MCF 10A (cell line): ENCODE results near the gene KLF2. TPM values are rescaled to one million over a fixed set of nuclear protein-coding genes. Genes with fewer than 3 reads are reported as not detected.

ENCODE experiments used
- BruUV-seq: library from RNA; stranded (reverse); fragments of 400-500 nt; replicated peaks from 2 replicates; lab custom pipeline; 2021; lab: Mats Ljungman, UMichigan
- CTCF ChIA-PET: fragments of 300-600 bp; sonication (Branson Sonifier 250); formaldehyde crosslinking; extraction: SDS; loops from one replicate; lab custom pipeline; 2021; ENCODE audit warnings: antibody characterized with exemption, inconsistent platforms; lab: Yijun Ruan, JAX
- POLR2A ChIA-PET: fragments of 300-600, 350-650 bp; sonication (Branson Sonifier 250); formaldehyde crosslinking; extraction: SDS; loops from one replicate; lab custom pipeline; 2020; ENCODE audit warnings: antibody characterized with exemption, inconsistent platforms; lab: Yijun Ruan, JAX
- DNase-seq: peaks from one replicate; pipeline ENCODE4 v3.0.0-alpha.2; 2018; ENCODE audit not compliant: unreplicated experiment
- H3K27ac Mint-ChIP-seq: one replicate; pipeline ENCODE4 v1.8.0; 2022; ENCODE audit warnings: mild to moderate bottlenecking, low read depth, mixed read lengths; ENCODE audit not compliant: unreplicated experiment
- H3K27me3 Mint-ChIP-seq: one replicate; pipeline ENCODE4 v1.8.0; 2022; ENCODE audit warnings: mixed read lengths; ENCODE audit not compliant: insufficient read depth, unreplicated experiment
- H3K36me3 Mint-ChIP-seq: one replicate; pipeline ENCODE4 v1.8.0; 2022; ENCODE audit warnings: mild to moderate bottlenecking, moderate library complexity, mixed read lengths; ENCODE audit not compliant: insufficient read depth, unreplicated experiment
- H3K4me1 Mint-ChIP-seq: one replicate; pipeline ENCODE4 v1.8.0; 2022; ENCODE audit warnings: mixed read lengths; ENCODE audit not compliant: insufficient read depth, unreplicated experiment
- H3K4me3 Mint-ChIP-seq: one replicate; pipeline ENCODE4 v1.8.0; 2022; ENCODE audit warnings: mild to moderate bottlenecking, moderate library complexity, mixed read lengths; ENCODE audit not compliant: unreplicated experiment
- H3K9me3 Mint-ChIP-seq: one replicate; pipeline ENCODE4 v1.8.0; 2022; ENCODE audit warnings: mixed read lengths; ENCODE audit not compliant: unreplicated experiment
- intact Hi-C: fragments of 100-400 bp; cut with micrococcal nuclease; formaldehyde crosslinking; loops from 2 replicates; pipeline ENCODE4 v1.14.1; 2022
- total RNA-seq: library from RNA; stranded (reverse); gene quantifications from 2 replicates; pipeline ENCODE4 v1.2.3, GENCODE V29; 2022
- TF ChIP-seq, protein P1 (sequence below): fragments of 200-600 bp; IDR thresholded peaks from one replicate; pipeline ENCODE4 v1.8.0; 2022; ENCODE audit warnings: antibody characterized with exemption, mild to moderate bottlenecking; ENCODE audit not compliant: unreplicated experiment

KLF2 gene
- total RNA-seq, 1 experiment from 2014 or later: 3.8 TPM

DNA sequence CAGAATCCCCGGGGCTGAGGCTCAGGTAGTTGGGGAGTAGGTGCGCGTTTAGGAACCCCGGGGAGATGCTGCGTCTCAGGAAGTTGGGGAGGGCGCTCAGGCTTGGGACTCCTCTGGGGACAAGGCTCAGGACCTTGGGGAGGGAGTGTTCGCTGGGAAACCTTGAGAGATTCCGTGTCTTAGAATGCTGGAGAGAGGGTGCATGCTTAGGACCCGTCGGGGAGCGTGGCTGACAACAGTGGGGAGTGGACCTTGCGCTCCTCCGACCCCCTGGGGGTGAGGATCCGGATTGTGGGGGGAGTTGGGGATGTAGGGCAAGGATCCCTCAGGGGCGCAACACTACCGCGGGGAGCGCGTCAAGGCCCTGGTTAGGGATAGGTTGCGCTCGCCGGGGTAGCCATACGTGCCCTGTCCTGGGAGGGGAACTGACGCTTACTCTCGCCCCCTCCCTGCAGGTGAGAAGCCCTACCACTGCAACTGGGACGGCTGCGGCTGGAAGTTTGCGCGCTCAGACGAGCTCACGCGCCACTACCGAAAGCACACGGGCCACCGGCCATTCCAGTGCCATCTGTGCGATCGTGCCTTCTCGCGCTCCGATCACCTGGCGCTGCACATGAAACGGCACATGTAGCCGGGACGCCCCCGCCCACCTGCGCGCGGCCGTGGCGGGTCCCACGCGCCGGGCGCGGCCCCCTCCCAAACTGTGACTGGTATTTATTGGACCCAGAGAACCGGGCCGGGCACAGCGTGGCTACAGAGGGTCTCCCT, 2.0 kb downstream of the KLF2 start:
- ChIA-PET CTCF (no interaction called here), POLR2A (no interaction called here)

DNA sequence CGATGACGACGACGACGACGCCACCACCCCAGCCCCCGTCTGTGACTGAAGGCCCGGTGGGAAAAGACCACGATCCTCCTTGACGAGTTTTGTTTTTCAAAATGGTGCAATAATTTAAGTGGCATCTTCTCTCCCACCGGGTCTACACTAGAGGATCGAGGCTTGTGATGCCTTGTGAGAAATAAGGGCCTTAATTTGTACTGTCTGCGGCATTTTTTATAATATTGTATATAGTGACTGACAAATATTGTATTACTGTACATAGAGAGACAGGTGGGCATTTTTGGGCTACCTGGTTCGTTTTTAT, 2.5 kb downstream of the KLF2 start:
- no peak for DNase-seq
- POLR2A ChIA-PET: no interaction called here
- H3K27me3 Mint-ChIP-seq: no peaks in the 10 kb centered on the region
- no peak overlapping the region for H3K4me3 Mint-ChIP-seq
- TF ChIP-seq, protein P1, sequence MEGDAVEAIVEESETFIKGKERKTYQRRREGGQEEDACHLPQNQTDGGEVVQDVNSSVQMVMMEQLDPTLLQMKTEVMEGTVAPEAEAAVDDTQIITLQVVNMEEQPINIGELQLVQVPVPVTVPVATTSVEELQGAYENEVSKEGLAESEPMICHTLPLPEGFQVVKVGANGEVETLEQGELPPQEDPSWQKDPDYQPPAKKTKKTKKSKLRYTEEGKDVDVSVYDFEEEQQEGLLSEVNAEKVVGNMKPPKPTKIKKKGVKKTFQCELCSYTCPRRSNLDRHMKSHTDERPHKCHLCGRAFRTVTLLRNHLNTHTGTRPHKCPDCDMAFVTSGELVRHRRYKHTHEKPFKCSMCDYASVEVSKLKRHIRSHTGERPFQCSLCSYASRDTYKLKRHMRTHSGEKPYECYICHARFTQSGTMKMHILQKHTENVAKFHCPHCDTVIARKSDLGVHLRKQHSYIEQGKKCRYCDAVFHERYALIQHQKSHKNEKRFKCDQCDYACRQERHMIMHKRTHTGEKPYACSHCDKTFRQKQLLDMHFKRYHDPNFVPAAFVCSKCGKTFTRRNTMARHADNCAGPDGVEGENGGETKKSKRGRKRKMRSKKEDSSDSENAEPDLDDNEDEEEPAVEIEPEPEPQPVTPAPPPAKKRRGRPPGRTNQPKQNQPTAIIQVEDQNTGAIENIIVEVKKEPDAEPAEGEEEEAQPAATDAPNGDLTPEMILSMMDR: no peak
- no peaks in the 10 kb centered on the region for H3K4me1 Mint-ChIP-seq
- H3K36me3 Mint-ChIP-seq: no peaks in the 10 kb centered on the region
- intact Hi-C loops: no loop called here
- BruUV-seq: no TSS peak
- H3K9me3 Mint-ChIP-seq: no peaks in the 10 kb centered on the region
- CTCF ChIA-PET: no interaction called here
- no peak overlapping the region for H3K27ac Mint-ChIP-seq

More for the DNA sequence above, 2.0 kb downstream of the KLF2 start:
- Mint-ChIP-seq H3K9me3 (no peaks in the 10 kb centered on the region), H3K27ac (no peak overlapping the region), H3K4me3 (peak overlapping the region; percentile 22), H3K27me3 (no peaks in the 10 kb centered on the region), H3K4me1 (no peaks in the 10 kb centered on the region), H3K36me3 (no peaks in the 10 kb centered on the region)
- TF ChIP-seq, protein P1: no peak
- intact Hi-C loops: no loop called here
- BruUV-seq: no TSS peak
- no peak for DNase-seq

DNA sequence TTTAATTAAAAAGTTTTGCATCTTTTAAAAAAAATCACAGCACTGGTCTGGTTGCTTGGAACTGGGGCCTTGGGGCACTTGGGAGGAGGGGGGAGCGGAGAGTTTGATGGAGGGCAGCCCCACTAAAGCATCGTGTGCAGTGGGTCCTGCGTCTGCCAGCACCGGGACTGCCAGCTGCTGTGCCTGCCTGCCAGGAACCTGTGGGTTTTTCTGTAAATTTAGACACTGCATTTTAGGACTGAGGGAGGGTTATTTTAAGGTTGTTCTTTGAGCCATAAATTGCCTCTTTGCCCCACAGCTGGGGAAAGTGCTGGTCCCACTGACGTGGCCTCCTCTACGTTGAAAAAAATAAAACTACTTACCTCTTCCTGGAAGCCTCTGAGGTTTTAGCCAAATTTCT, 2.9 kb downstream of the KLF2 start:
- POLR2A ChIA-PET: no interaction called here
- Mint-ChIP-seq H3K4me1 (no peaks in the 10 kb centered on the region), H3K27ac (no peak overlapping the region), H3K36me3 (no peaks in the 10 kb centered on the region), H3K27me3 (no peaks in the 10 kb centered on the region), H3K4me3 (no peak overlapping the region), H3K9me3 (no peaks in the 10 kb centered on the region)
- no peak for DNase-seq
- CTCF ChIA-PET: interaction anchor here (0.7 to 1.1 kb wide), 2 partner anchors 70 to 82 kb away, joined by 3 read pairs; no protein-coding TSS in a partner anchor
- TF ChIP-seq, protein P1: no peak
- no TSS peak for BruUV-seq
- intact Hi-C loops: no loop called here

DNA sequence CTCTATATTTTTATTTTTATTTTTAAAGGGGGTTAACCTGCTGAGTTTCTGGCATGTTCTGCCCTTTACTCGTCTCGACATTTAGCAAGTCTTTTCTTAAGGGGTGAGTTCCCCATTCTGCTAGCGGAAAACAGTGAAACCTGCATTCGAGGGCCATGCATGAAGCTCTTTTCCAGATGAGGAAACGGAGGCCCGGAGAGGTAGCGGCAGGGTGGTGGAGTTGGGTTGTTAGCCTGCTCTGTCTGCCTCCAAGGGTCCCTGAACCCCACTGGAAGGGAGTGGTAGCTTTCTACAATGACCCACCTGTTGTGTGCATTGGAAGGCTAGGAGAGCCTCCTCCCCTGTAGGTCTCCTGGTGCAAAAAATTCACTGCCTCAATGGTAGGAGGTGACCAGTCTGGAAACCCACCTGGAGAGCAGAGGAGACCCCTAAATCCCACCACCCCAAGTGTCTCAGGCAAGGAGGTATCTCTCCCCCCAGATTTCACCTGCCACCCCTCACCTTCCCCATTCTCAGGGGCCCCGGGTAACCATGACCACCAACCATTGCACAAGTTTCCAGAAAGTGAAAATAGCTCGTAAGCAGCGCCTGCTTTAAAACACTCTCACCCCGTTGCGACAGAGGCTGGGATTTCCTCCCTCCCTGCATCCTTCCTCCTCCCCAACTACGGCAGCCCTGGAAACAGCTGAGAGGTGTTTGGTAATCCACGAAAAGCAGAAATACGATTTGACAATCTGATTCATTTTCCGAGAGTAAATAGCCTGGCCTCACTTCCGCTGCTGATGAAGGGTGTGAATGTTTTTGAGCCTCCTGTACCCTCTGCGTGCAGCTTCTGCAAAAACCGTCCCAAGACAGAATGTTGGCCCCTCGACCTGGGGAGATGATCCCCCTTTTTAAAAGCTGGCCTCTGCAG, 3.5 kb downstream of the KLF2 start:
- intact Hi-C loops: no loop called here
- Mint-ChIP-seq H3K36me3 (no peaks in the 10 kb centered on the region), H3K4me3 (no peak overlapping the region), H3K4me1 (no peaks in the 10 kb centered on the region), H3K9me3 (no peaks in the 10 kb centered on the region), H3K27ac (no peak overlapping the region), H3K27me3 (no peaks in the 10 kb centered on the region)
- TF ChIP-seq, protein P1: no peak
- POLR2A ChIA-PET: interaction anchor here (0.7 kb wide), 1 partner anchor 237 kb away, joined by 3 read pairs; no protein-coding TSS in a partner anchor
- DNase-seq: peak; percentile 92
- BruUV-seq: no TSS peak
- CTCF ChIA-PET: interaction anchor here (0.6 to 1.2 kb wide), 5 partner anchors 55 to 111 kb away, joined by 3 to 5 read pairs (median 3); no protein-coding TSS in a partner anchor
